Liver (tissue), 9 donors: ENCODE results near the gene GGACT. TPM values are rescaled to one million over a fixed set of nuclear protein-coding genes. Genes with fewer than 3 reads are reported as not detected.

Experiments used
- DNase-seq: peaks from one replicate; pipeline ENCODE4 v3.0.0-alpha.2; 2017; ENCODE audit warnings: low spot score
- H3K27ac ChIP-seq, 2 donors: one replicate each; pipeline ENCODE4 v1.7.0; 2013; ENCODE audit warnings: inconsistent platforms in 2 of 2, low read length in 2 of 2, control low read depth in 1 of 2, low read depth in 1 of 2, mild to moderate bottlenecking in 1 of 2
- H3K27me3 ChIP-seq, 4 donors: one replicate each; pipeline versions ENCODE4 v1.6.1 to v1.7.0; 2013; ENCODE audit warnings: low read length in 3 of 4, inconsistent platforms in 1 of 4, mild to moderate bottlenecking in 1 of 4, moderate library complexity in 1 of 4; ENCODE audit not compliant: control insufficient read depth in 4 of 4, insufficient read depth in 4 of 4
- H3K36me3 ChIP-seq, 4 donors: one replicate each; pipeline versions ENCODE4 v1.6.1 to v1.7.0; 2013; ENCODE audit warnings: low read length in 3 of 4, mild to moderate bottlenecking in 3 of 4, low read depth in 1 of 4, moderate library complexity in 1 of 4; ENCODE audit not compliant: control insufficient read depth in 4 of 4, insufficient read depth in 3 of 4
- H3K4me1 ChIP-seq, 4 donors: one replicate each; pipeline versions ENCODE4 v1.6.1 to v1.7.0; 2013; ENCODE audit warnings: low read length in 3 of 4, mild to moderate bottlenecking in 3 of 4, moderate library complexity in 1 of 4; ENCODE audit not compliant: control insufficient read depth in 4 of 4, insufficient read depth in 4 of 4
- H3K4me3 ChIP-seq, 3 donors: one replicate each; pipeline versions ENCODE4 v1.6.1 to v1.7.0; 2013; ENCODE audit warnings: low read length in 3 of 3, control low read depth in 1 of 3, low read depth in 1 of 3, mild to moderate bottlenecking in 1 of 3
- H3K9ac ChIP-seq, 2 donors: one replicate each; pipeline ENCODE4 v1.7.0; 2013; ENCODE audit warnings: low read length in 2 of 2, mild to moderate bottlenecking in 2 of 2, moderate library complexity in 2 of 2, control low read depth in 1 of 2, low read depth in 1 of 2
- H3K9me3 ChIP-seq, 4 donors: one replicate each; pipeline versions ENCODE4 v1.6.1 to v1.7.0; 2013; ENCODE audit warnings: low read length in 3 of 4; ENCODE audit not compliant: control insufficient read depth in 4 of 4
- EGR1 ChIP-seq, 2 donors: IDR thresholded peaks; 2 replicates each; pipeline ENCODE4 v1.6.1; 2016 to 2018; ENCODE audit warnings: antibody characterized with exemption in 2 of 2, low read depth in 2 of 2
- FOXA1 ChIP-seq: IDR thresholded peaks from 2 replicates; pipeline ENCODE4 v1.6.1; 2016; ENCODE audit warnings: antibody characterized with exemption
- FOXA2 ChIP-seq: IDR thresholded peaks from 2 replicates; pipeline ENCODE4 v1.6.1; 2016; ENCODE audit warnings: antibody characterized with exemption
- GABPA ChIP-seq, 2 donors: IDR thresholded peaks in 1 of 2; conservative IDR thresholded peaks in 1 of 2; 2 replicates each; pipeline ENCODE4 v1.6.1; 2016; ENCODE audit warnings: antibody characterized with exemption in 2 of 2, mild to moderate bottlenecking in 1 of 2, moderate library complexity in 1 of 2
- HNF4A ChIP-seq, 2 donors: conservative IDR thresholded peaks; 2 replicates each; pipeline ENCODE4 v1.6.1; 2016; ENCODE audit warnings: antibody characterized with exemption in 2 of 2, mild to moderate bottlenecking in 2 of 2
- HNF4G ChIP-seq: IDR thresholded peaks from 2 replicates; pipeline ENCODE4 v1.6.1; 2016; ENCODE audit warnings: antibody characterized with exemption
- JUND ChIP-seq, 2 donors: IDR thresholded peaks; 2 replicates each; pipeline ENCODE4 v1.6.1; 2016; ENCODE audit warnings: antibody characterized with exemption in 2 of 2
- NR2F2 ChIP-seq: IDR thresholded peaks from 2 replicates; pipeline ENCODE4 v1.6.1; 2016; ENCODE audit warnings: antibody characterized with exemption
- RAD21 ChIP-seq, 2 donors: IDR thresholded peaks; 2 replicates each; pipeline ENCODE4 v1.6.1; 2016; ENCODE audit warnings: antibody characterized with exemption in 2 of 2, mild to moderate bottlenecking in 2 of 2
- RXRA ChIP-seq, 2 donors: IDR thresholded peaks; 2 replicates each; pipeline ENCODE4 v1.6.1; 2017 to 2018; ENCODE audit warnings: antibody characterized with exemption in 2 of 2, mild to moderate bottlenecking in 1 of 2
- SP1 ChIP-seq: IDR thresholded peaks from 2 replicates; pipeline ENCODE4 v1.6.1; 2018; ENCODE audit warnings: antibody characterized with exemption, mild to moderate bottlenecking
- TAF1 ChIP-seq: conservative IDR thresholded peaks from 2 replicates; pipeline ENCODE4 v1.6.1; 2016; ENCODE audit warnings: antibody characterized with exemption, mild to moderate bottlenecking
- YY1 ChIP-seq: IDR thresholded peaks from 2 replicates; pipeline ENCODE4 v1.6.1; 2016; ENCODE audit warnings: antibody characterized with exemption, mild to moderate bottlenecking
- WGBS: extraction: QIAGEN DNeasy Blood & Tissue Kit; methylation state at CpG from one replicate; pipeline ENCODE4 v1.1.7; 2013; 5-methylcytosine and 5-hydroxymethylcytosine counted together
- polyA plus RNA-seq, 2 donors: library from polyadenylated mRNA; stranded (reverse) in 1 of 2; unstranded in 1 of 2; fragments of 200-250 nt in 1 of 2; fragments of >200 nt in 1 of 2; fragmentation: Nextera tagmentation in 1 of 2; extraction: Ambion mirVana in 1 of 2; gene quantifications; one replicate each; pipeline versions ENCODE4 v1.2.1 to v1.2.3, GENCODE V29; 2013 to 2015
- total RNA-seq, 2 donors: library from RNA; depleted of rRNA; stranded (reverse); fragments of >200 nt; gene quantifications; one replicate each; pipeline ENCODE4 v1.2.3, GENCODE V29; 2014
- TF ChIP-seq, protein P1 (sequence below): IDR thresholded peaks from 2 replicates; pipeline ENCODE4 v1.6.1; 2016; ENCODE audit warnings: antibody characterized with exemption, mild to moderate bottlenecking
- TF ChIP-seq, protein P2 (sequence below): fragments of 150-350 bp; IDR thresholded peaks from 2 replicates; pipeline ENCODE4 v1.5.1; 2017; ENCODE audit warnings: improper control_type of control experiment, low read depth, low read length; ENCODE audit not compliant: missing input control
- TF ChIP-seq, protein P3 (sequence below): IDR thresholded peaks from 2 replicates; pipeline ENCODE4 v1.6.1; 2016; ENCODE audit warnings: antibody characterized with exemption
- TF ChIP-seq, protein P4 (sequence below): IDR thresholded peaks from 2 replicates; pipeline ENCODE4 v1.6.1; 2016; ENCODE audit warnings: antibody characterized with exemption
- TF ChIP-seq, protein P5 (sequence below): IDR thresholded peaks from 2 replicates; pipeline ENCODE4 v1.6.1; 2016; ENCODE audit warnings: antibody characterized with exemption
- donor health status: healthy.
- donor health status: healthy.
- donor health status: healthy.
- donor health status: healthy.
- donor health status: healthy.

GGACT gene
- total and polyA plus RNA-seq, 4 donors, result 2.5 to 6.3 (median 4.1) TPM

DNA sequence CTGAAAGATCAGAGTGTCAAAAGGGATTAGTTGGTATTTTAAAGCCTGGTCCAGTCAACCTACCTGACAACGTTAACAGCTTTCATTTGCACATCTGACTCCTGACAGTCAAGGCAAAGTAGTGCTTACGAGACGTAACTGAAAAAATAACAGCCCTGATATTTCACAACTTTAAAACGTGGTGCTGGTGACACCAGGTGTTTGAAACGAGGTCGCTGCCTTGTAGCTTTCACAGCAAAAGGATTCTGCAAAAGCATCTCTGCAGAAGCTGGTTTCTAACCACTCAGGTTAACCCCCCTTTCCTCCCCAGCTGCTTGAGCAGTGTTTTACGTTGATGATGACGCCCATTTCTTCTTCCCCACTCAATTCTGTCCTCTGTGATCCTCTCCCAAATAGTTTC, 23.3 kb downstream of the GGACT start:
- WGBS, result 55% methylated on average over 8 of the region's 8 CpGs
- no peak overlapping the region for H3K9ac ChIP-seq
- TF ChIP-seq NR2F2, result no peak
- TF ChIP-seq RAD21 (IDR thresholded peaks at IDR 0.05), result peak; percentile 30 to 39
- peak overlapping the region in 1 of 2 donors; percentile 19 for H3K27ac ChIP-seq
- no peaks in the 10 kb centered on the region for H3K36me3 ChIP-seq
- no peak overlapping the region for H3K4me3 ChIP-seq
- peaks cover 3 to 38% (median 28%) of the 10 kb centered on the region in 4 donors for H3K4me1 ChIP-seq
- no peaks in the 10 kb centered on the region for H3K9me3 ChIP-seq
- H3K27me3 ChIP-seq, result no peaks in the 10 kb centered on the region
- no peak for DNase-seq

DNA sequence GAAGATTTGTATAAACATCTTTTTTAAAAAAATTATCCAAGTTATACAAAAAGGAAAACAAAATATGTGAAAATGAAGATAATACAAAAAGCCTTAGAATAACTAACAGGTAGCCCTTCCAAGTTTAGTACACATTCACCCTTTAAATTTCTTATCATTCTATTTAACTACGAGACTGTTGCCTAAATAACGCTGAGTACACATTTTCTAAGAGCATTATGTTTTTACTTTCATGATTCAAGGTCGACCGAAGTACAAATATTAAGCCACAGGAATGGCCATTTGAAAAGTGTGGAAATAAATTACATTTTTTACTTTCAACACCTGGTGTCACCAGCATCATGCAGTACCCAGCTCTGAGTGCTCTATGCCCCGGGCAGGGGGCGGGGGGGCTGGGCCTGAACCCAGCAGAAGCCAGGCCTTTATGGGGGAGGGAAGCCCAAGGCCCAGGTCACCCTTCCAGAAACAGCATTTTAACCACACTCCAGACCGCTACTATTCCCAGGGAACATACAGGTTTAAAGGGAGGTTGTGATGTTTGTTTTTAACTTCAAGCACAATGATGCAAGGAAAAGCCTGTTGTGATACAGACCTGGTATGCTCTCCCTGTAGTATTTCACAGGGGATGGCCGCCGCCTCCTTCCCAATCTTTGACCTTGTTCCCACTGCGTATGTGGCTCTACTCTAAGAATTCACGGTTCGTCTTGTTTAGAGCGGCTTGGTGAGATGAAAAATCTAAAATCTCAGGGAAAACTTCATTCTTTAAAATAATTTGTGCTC, 24.0 kb downstream of the GGACT start:
- Histone ChIP-seq H3K4me1 (peaks cover 3 to 39% (median 28%) of the 10 kb centered on the region in 4 donors), H3K4me3 (no peak overlapping the region), H3K27me3 (no peaks in the 10 kb centered on the region), H3K9me3 (no peaks in the 10 kb centered on the region), H3K9ac (no peak overlapping the region), H3K36me3 (no peaks in the 10 kb centered on the region), H3K27ac (peak overlapping the region; percentile 19 to 39)
- TF ChIP-seq EGR1 (IDR thresholded peaks at IDR 0.05; ENCODE audit: low read depth in 2 of 2) (no peak), SP1 (peak; percentile 37), FOXA2 (no peak), RXRA (IDR thresholded peaks at IDR 0.05) (peak in 1 of 2 donors; percentile 13), YY1 (no peak), NR2F2 (no peak), FOXA1 (no peak), RAD21 (IDR thresholded peaks at IDR 0.05) (peak in 1 of 2 donors; percentile 4), HNF4A (conservative IDR thresholded peaks at IDR 0.05) (peak; percentile 12 to 40), GABPA (IDR thresholded peaks at IDR 0.05 in 1 of 2, conservative IDR thresholded peaks at IDR 0.05 in 1 of 2) (no peak), JUND (IDR thresholded peaks at IDR 0.05) (no peak), HNF4G (peak; percentile 16), TAF1 (no peak)
- TF ChIP-seq, protein P1, sequence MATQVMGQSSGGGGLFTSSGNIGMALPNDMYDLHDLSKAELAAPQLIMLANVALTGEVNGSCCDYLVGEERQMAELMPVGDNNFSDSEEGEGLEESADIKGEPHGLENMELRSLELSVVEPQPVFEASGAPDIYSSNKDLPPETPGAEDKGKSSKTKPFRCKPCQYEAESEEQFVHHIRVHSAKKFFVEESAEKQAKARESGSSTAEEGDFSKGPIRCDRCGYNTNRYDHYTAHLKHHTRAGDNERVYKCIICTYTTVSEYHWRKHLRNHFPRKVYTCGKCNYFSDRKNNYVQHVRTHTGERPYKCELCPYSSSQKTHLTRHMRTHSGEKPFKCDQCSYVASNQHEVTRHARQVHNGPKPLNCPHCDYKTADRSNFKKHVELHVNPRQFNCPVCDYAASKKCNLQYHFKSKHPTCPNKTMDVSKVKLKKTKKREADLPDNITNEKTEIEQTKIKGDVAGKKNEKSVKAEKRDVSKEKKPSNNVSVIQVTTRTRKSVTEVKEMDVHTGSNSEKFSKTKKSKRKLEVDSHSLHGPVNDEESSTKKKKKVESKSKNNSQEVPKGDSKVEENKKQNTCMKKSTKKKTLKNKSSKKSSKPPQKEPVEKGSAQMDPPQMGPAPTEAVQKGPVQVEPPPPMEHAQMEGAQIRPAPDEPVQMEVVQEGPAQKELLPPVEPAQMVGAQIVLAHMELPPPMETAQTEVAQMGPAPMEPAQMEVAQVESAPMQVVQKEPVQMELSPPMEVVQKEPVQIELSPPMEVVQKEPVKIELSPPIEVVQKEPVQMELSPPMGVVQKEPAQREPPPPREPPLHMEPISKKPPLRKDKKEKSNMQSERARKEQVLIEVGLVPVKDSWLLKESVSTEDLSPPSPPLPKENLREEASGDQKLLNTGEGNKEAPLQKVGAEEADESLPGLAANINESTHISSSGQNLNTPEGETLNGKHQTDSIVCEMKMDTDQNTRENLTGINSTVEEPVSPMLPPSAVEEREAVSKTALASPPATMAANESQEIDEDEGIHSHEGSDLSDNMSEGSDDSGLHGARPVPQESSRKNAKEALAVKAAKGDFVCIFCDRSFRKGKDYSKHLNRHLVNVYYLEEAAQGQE, result no peak
- TF ChIP-seq, protein P2, sequence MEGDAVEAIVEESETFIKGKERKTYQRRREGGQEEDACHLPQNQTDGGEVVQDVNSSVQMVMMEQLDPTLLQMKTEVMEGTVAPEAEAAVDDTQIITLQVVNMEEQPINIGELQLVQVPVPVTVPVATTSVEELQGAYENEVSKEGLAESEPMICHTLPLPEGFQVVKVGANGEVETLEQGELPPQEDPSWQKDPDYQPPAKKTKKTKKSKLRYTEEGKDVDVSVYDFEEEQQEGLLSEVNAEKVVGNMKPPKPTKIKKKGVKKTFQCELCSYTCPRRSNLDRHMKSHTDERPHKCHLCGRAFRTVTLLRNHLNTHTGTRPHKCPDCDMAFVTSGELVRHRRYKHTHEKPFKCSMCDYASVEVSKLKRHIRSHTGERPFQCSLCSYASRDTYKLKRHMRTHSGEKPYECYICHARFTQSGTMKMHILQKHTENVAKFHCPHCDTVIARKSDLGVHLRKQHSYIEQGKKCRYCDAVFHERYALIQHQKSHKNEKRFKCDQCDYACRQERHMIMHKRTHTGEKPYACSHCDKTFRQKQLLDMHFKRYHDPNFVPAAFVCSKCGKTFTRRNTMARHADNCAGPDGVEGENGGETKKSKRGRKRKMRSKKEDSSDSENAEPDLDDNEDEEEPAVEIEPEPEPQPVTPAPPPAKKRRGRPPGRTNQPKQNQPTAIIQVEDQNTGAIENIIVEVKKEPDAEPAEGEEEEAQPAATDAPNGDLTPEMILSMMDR, result no peak
- TF ChIP-seq, protein P3, sequence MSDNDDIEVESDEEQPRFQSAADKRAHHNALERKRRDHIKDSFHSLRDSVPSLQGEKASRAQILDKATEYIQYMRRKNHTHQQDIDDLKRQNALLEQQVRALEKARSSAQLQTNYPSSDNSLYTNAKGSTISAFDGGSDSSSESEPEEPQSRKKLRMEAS, result no peak
- TF ChIP-seq, protein P4, sequence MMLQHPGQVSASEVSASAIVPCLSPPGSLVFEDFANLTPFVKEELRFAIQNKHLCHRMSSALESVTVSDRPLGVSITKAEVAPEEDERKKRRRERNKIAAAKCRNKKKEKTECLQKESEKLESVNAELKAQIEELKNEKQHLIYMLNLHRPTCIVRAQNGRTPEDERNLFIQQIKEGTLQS, result no peak
- TF ChIP-seq, protein P5, sequence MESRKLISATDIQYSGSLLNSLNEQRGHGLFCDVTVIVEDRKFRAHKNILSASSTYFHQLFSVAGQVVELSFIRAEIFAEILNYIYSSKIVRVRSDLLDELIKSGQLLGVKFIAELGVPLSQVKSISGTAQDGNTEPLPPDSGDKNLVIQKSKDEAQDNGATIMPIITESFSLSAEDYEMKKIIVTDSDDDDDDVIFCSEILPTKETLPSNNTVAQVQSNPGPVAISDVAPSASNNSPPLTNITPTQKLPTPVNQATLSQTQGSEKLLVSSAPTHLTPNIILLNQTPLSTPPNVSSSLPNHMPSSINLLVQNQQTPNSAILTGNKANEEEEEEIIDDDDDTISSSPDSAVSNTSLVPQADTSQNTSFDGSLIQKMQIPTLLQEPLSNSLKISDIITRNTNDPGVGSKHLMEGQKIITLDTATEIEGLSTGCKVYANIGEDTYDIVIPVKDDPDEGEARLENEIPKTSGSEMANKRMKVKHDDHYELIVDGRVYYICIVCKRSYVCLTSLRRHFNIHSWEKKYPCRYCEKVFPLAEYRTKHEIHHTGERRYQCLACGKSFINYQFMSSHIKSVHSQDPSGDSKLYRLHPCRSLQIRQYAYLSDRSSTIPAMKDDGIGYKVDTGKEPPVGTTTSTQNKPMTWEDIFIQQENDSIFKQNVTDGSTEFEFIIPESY, result no peak
- no peak for DNase-seq
- 59% methylated on average over 13 of the region's 13 CpGs for WGBS
